Fibroblast of skin of left biceps (primary cell): ENCODE data around the gene ADGRG4.

Experiments
- DNase-seq, 2 experiments: peaks; one replicate each; pipeline ENCODE4 v3.0.0-alpha.2; 2013; ENCODE audit warnings: low read depth in 2 of 2

ADGRG4 gene

DNA sequence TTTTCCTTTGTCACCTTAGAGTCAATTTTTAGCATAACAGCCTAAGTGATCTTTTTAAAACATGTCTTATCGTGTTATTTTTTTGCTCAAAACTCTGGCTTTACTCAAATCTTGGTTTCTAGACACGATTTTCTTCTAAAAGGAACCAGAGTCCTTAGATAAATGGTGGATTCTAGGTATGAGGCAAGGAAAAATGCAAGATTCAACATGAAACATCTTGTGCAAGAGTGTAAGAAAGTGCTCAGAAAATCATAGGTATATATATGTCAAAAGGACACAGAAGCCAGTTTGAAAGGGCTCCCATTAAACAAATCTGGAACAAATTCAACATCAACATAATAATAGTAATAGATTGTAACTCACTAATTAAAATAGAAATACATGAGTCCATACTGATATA, 8.1 kb upstream of the ADGRG4 start:
- DNase-seq: no peak

DNA sequence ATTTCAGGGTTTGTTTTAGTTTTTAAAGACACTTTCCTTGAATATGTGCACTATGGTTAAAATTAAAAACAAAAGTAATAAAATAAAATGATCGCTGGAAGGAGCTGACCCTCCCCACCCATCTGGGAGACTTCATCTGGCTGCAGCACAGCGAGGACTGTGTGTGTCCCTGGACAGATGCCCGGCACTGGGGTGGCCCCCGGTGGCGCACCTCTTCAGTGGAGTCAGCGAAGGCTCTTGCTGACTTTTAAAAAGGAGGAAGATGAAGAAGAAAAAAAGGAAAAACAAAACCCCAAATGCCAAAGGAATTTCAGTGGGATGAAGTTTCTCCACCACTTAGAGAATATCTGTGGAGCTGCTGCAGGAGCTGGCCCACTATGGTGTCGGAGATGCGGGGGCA, 5.4 kb upstream of the ADGRG4 start:
- DNase-seq: no peak

DNA sequence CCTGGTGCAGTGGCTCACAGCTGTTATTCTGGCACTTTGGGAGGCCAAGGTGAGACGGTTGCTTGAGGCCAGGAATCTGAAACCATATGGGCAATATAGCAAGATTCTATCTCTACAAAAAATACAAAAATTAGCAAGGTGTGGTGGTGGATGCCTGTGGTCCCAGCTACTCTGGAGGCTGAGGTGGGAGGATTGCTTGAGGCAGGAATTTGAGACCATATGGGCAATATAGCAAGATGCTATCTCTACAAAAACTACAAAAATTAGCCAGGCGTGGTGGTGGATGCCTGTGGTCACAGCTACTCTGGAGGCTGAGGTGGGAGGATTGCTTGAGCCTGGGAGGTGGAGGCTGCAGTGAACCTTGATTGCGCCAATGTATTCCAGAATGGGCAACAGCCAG, 2.3 kb downstream of the ADGRG4 start:
- DNase-seq: no peak

DNA sequence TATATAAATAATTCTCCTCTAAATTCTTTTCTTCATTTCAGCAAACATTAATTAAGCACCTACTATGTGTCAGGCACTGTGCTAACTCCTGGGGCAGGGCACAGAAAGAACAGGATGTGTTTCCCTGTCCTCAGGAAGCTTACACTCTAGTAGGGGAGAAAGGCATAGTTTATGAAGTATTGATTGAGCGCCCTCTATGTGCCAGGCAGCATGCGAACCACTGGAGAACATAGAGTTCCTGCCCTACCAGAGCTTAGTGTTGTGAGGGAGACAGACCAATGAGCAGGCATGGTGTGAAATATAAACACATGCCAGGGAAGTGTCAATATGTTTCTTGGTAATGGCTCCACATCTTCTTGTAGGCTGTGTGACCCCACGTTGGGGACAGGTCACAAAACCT, 3.7 kb downstream of the ADGRG4 start:
- DNase-seq: no peak

DNA sequence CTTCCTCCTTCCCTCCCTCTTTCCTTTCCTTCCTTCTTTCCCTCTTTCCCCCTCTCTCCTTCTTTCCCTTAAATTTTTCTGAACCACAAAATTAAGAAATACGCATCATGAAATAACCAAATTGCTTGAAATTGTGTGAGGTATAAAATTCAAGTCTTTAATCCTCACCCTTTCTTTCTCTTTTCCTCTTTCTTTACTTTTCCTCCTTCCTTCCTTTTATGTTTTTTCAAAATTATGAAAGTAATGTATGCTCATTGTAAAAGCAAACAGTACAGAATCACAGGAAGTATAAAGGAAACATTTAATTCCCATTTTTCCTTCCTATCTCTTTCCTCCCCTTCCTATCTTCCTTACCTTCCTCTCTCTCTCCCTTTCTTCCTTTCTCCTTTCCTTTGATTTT, 5.4 kb downstream of the ADGRG4 start:
- DNase-seq: no peak

DNA sequence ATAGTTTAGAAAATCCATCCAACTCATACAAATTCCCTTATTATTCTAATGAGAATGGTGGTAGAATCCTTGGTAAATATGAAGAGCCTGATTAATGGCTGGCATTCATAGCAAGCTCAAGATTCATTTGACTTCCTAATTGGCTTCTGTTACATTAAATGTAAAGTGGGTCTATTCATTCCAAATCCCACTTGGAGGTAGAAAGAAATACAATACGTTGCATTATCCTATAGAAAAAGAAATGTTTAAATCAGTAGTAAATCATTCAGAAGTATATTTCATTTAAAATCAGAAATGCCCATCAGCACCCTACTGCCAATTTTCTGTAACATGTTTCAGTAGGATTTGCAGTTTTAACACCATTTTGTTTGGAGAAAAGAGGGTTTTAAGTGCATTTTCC, 6.7 kb downstream of the ADGRG4 start:
- no peak for DNase-seq

DNA sequence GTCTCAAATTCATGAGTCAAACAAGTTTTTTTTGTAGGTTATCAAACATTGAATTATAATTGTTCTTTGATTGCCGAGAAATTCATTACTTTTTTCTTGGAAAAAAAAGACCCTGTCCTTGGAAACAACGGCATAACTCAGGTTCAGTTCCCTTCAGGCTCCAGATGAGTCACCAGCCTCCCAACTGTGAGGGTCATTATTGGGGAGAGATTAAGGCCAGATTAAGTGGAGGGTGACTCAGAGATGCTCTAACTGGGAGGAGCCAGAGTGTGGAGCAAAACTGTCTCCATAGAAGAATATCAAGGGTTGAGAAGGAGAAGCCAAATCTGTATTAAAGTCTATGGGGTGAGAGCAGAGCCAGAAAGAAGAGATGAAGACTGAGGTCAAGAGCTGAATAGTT, 9.6 kb downstream of the ADGRG4 start:
- no peak for DNase-seq

DNA sequence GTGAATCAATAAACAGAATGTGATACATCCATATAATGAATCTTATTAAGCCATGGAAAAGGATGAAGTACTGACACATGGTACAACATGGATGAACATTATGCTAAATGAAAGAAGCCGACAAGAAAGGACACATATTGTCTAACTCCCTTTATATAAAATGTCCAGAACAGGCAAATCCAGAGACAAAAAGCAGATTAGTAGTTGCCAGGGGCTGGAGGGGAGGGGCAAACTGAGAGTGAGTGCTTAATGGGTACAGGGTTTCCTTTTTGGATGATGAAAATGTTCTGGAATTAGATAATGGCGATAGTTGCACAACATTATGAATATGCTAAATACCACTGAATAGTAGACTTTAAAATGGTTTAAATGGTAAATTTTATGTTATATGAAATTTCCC, 17.4 kb downstream of the ADGRG4 start:
- DNase-seq: no peak

DNA sequence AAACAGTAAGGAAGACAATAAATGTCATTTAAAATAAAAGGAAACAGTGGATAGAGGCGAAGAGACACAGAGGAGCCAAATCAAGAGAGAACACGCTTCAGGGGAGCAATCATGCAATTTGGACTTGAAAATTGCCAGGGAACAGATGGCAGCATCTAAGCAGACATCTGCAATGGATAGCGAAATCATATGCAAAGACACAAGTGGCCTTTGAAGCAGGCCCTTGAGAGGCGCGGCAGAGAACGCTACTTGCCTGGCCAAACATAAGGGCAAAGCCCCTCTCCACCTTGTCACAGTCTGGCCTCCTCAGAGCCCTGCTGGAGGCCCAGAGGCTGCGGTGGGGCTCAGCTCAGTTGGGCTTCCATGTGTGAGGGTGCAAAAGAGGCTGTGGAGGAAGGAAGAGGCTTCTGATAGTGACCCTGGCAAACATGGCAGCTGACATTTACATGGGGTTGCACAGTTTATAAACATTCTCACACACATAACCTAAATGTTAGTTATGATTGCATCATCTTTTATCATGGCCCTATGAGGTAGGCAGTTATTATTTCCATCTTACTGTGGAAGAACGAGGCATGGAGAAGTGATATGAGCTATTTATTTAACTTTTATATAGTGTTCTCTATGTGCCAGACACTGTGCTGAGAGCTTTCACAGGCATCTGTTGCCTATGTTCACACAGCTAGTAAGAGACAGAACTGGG, 18.3 kb downstream of the ADGRG4 start:
- DNase-seq: no peak

DNA sequence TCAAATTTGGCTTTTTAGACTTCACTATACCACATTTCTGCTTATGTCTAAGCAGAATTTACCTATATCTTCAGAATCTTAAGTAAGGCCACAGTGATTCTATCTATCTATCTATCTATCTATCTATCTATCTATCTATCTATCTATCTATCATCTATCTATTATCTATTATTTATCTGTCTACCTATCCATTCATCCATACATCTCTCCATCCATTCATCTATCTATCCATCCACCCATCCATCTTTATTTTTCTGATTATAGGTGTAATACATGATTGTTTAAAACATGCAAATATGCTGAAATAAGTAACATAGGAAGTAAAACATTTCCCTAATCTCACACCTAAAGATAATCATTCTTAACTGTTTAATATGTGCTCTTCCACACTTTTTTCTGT, 18.8 kb downstream of the ADGRG4 start:
- DNase-seq: no peak

DNA sequence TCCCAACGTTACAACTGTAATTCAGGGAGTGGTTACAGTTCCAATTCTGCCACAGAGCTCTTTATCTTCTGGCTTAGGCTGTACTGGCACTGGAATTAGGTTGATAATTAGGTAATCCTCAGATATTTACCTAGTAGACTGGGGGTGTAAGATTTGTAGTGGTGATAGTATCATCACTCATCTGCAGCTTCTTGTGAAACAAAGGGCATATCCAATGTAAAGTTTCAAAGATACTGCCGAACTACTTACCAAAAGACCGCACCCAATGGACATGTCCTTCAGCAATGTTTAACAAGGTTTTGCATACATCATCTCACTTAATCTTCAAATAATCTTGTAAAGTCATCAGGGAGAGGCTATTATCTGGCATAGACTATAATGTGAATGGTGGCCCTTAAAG, 20.8 kb downstream of the ADGRG4 start:
- DNase-seq: no peak

DNA sequence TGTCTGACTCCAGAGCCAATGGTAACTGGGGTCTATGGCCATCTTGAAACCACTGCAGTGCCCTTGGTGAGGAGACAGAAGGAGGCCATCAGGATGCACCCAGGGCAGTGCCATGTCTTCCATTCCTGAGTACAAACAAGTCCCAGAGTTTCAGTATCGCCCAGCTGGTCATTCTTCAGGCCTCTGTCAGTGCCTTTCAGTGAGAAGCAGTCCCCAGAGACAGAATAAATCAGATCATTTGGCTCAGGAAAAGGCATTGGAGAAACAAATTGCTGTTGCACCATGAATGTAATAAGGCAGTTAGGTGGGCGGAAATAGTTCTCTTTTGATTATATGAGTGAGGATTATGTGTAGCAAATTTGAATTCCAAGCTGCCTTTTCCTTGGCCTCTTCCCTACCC, 21.3 kb downstream of the ADGRG4 start:
- no peak for DNase-seq

DNA sequence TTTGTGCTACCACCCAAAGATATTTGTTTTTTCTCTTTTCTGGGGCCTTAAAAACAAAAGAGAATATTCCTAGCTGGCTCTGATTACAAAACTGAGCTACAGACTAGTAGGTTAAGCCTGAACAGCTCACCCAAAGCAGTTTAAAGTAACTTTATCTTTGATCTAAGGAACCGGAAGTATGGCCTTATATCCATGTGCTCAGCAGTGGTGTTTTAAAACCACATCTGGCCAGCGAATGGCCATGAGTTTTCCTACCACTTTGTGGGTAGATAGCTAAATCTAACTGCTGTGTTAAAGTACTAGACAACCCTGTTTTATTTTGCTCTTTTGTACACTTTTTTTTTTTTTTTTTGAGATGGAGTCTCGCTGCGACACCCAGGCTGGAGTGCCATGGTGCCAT, 24.6 kb downstream of the ADGRG4 start:
- no peak for DNase-seq

DNA sequence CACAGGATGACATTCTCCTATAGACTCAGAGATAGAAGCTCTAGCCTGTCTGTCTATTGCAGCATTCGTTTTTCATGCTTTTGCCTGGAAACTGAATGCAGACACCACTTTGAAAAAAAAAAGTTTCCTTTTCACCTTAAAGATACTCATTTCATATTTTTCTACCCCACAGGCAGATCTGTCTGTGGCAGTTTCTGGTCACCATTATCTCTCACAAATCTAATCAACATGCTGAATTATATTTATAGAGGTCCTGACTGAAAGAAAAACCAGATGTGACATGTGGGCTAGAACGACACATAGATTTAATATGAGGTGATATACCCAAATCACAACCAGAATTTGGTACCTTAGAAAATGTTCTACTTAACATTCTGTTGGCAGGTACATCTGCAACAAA, 28.2 kb downstream of the ADGRG4 start:
- no peak for DNase-seq

DNA sequence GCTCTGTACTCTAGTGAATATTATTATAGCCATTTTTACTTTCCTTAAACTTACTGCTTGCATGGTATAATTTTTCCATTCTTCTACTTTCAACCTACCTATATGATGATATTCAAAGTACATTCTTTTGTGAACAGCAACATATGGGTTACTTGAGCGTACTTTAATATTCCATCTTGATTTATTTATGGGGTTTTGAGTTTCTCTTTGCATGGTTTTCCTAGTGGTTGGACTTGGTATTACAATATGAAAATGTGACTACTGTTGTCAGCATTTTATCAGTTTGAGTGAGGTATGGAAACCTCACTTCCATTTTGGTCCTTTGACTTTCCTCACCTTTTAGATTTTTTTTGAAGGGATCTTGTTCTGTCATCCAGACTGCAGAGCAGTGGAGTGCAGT, 35.9 kb downstream of the ADGRG4 start:
- DNase-seq: no peak

DNA sequence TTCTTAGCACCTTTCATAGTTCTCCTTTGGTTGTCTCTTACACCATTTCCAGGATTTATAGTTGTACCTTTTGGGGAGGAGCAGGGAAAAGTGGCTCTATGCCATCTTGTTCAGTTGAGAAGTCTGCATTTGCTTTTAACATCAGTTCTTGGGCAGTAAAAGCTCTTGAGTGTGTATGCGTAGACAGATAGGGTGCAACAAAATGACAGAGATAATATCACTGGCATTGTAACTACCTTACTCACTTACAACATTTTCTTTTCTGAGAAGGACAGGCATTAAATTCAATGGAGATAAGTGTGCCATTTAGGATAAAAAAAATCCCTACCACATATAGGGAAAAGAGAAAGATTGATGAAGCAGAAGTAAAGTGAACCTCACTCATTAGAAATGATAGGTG, 38.9 kb downstream of the ADGRG4 start:
- no peak for DNase-seq

DNA sequence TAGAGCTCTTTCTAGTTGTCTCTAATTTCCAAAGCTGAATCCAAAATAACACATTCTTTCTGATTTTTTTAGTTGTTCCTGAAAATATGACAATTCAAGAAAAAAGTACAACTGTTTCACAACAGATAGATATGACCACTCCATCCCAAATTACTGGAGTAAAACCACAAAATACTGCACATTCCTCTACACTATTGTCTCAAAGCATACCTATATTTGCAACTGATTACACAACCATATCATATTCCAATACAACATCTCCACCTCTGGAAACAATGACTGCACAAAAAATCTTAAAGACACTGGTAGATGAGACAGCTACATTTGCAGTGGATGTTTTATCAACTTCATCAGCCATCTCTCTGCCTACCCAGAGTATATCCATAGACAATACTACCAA, 43.6 kb downstream of the ADGRG4 start:
- no peak for DNase-seq

DNA sequence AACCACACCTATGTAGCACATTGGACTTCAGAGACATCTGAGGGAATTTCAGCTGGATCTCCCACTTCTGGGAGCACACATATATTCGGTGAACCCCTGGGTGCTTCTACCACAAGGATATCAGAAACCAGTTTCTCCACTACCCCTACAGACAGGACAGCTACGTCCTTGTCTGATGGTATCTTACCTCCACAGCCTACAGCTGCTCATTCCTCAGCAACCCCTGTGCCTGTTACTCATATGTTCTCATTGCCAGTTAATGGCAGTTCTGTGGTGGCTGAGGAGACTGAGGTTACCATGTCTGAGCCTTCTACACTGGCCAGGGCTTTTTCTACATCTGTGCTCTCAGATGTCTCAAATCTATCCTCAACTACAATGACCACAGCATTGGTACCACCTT, 45.7 kb downstream of the ADGRG4 start:
- no peak for DNase-seq

DNA sequence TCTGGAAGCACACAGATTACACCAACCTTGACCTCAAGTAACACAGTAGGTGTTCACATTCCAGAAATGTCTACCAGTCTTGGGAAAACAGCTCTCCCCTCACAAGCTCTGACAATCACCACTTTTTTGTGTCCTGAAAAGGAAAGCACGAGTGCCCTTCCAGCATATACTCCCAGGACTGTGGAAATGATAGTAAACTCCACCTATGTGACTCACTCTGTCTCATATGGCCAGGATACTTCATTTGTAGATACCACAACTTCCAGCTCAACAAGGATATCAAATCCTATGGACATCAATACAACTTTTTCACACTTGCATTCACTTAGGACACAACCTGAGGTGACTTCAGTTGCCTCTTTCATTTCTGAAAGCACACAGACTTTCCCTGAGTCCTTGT, 46.9 kb downstream of the ADGRG4 start:
- DNase-seq: no peak

DNA sequence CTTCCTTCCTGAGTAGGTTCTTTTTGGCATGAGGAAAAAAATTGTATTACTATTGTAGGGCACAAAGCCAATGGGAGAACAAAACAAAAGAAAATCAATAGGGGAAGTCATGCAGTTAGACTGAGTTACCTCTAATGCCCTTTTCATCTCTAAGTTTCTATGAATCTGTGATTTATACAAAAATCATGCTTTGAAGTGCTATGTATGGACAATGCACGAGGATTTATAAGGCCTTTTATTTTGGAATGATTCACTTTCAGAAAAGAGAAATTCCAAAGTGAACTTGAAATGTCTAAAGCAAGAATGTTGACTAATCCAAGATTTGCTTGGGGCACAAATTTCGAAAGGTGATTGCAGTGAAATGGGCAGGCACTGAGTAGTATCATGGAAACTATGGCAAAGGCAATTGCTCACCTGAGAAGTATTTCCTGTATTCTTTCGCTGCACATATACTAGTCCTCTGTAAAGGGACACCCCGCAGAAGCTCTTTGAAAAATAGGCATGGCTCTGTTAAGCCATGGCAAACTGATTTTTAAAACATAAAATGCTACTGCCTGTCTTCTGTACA, 52.8 kb downstream of the ADGRG4 start:
- DNase-seq: no peak

DNA sequence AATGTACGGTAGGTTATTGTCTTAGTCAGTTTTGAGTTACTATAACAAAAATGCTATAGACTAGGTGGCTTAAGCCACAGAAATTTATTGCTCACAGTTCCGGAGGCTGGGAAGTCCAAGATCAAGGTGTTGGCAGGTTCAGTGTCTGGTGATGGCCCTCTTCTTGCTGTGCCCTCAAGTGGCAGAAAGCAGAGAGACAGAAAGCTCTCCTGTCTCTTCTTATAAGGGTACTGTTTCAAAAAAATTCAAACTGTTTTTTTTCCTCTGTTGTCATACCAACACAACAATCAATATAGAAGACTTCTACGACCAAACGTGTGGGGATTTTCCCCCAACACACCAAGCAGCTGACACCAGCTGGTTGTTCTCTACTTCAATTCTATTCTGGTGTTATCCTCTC, 53.4 kb downstream of the ADGRG4 start:
- DNase-seq: no peak

DNA sequence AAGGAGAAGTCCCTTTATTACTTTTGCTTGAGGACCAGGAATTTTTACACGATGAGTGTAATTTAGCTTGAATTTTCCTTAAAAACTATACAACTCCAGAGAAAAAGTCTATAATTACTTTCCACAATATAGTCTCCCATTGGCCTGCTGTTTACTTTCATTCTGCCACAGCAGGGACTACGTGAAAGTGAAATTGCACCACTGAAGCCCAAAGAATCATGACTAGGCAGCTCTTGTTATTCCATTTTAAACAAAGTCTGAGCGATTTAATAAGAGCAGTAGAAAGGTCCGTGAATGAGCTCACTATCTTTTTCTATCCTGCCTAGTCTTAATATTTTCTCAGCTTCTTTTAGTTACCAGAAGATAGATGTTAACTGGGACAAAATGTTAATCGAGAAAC, 68.6 kb downstream of the ADGRG4 start:
- DNase-seq: no peak

DNA sequence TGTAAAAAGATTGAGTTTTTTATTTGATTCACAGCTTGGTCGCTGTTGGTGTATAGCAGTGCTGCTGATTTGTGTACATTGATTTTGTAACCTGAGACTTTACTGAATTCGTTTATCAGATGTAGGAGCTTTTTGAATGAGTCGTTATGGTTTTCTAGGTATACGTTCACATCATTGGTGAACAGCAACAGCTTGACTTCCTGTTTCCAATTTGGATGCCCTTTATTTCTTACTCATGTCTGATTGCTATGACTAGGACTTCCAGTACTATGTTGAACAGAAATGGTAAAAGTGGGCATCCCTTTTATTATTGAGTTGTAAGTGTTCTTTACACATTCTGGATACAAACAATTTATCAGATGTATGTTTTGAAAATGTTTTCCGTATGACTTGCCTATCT, 76.0 kb downstream of the ADGRG4 start:
- DNase-seq: no peak
